ENCODE measurements around the gene DNAH7.

DNA sequence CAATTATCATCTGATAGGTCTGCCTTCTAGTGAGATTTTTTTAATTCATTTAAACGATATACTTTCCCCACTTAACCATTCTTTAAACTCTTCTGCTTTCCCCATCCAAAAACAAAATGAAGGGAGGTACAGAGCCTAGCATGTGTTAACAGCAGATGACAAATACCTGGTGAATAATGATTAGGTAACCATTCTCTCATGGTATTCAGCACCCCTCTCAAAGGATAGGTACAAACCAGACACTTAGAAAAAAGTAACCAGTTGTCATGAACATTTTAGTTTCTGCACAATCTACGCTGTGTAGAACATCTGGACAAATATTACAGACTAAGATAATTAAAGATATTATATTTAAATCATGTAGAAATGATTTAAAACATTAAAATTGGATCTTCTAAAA, 56.3 kb downstream of the DNAH7 start:
- TF ChIP-seq CTCF (IDR thresholded peaks at IDR 0.05 in 8 of 11, conservative IDR thresholded peaks at IDR 0.05 in 3 of 11) (no peak), POLR2A (IDR thresholded peaks at IDR 0.05) (no peak)

Measured in spleen (tissue), 7 donors.